22Rv1 (cell line): ENCODE results near the gene CRYGC.
"Not testable (repeated sequence)": the region's sequence is repeated elsewhere in the genome, so short reads cannot be mapped to it uniquely, and the experiment has no call there.

Source experiments
- CTCF ChIP-seq: fragments of 450-650 bp; IDR thresholded peaks from 2 replicates; pipeline ENCODE4 v1.5.1; 2017; ENCODE audit warnings: mild to moderate bottlenecking
- ZFX ChIP-seq: fragments of 450-650 bp; IDR thresholded peaks from 2 replicates; pipeline ENCODE4 v1.6.1; 2017; ENCODE audit warnings: antibody characterized with exemption, borderline replicate concordance

GRCh38 chr2:208124013-208124715, 5.5 kb downstream of the CRYGC start, which contains the start of gene CRYGD:
- not testable (repeated sequence) for TF ChIP-seq CTCF, ZFX
